GM10266 (cell line): ENCODE results near the gene RNF126.

Source experiments
- DNase-seq: peaks from one replicate; pipeline ENCODE4 v3.0.0; 2012; ENCODE audit errors: extremely low spot score
- TF ChIP-seq, protein P1 (sequence below): IDR thresholded peaks from 2 replicates; pipeline ENCODE4 v1.5.1; 2012; ENCODE audit warnings: mild to moderate bottlenecking, low read depth; ENCODE audit not compliant: control insufficient read depth, insufficient read depth; ENCODE audit errors: missing control alignments

The RNF126 gene

DNA sequence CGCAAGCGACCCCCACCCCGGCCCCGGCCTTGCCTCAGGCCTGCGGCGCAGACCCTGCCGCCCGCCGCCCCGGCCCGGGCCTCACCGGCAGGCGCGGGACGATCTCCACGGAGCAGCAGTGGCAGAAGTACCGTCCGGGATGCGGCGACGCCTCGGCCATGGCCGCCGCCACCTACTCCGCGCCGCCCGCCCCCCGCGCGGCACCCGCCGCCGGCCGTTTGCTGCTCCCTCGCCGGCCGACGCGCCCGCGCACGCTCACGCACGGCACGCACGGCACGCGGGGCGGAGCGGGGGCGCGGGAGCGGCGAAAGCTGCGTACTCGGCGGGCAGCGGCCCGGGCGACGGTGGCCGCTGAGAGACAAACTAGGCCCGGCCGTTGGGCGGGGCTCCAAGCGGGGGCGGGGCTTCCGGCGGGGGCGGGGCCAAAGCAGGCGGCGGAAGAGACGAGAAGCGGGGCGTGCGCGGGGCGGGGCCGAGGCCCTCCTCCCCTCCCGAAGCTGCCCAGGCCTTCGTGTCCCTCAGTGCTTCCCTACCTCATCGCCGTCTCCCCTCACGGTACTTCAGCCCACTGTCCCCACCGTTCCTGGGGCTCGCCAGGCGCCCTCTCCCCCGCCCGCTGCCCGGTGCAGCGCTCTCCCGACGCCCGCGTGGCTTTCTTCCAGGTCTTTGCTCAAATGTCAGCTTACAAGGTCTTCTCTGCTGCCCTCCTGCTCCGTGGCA lies at the start of gene RNF126:
RNF126 (minus strand) TSS at position 253 of the 720 bp plus-strand sequence; CDS start at position 160, 93 bp downstream.
- DNase-seq: peak; percentile 99
- TF ChIP-seq, protein P1, sequence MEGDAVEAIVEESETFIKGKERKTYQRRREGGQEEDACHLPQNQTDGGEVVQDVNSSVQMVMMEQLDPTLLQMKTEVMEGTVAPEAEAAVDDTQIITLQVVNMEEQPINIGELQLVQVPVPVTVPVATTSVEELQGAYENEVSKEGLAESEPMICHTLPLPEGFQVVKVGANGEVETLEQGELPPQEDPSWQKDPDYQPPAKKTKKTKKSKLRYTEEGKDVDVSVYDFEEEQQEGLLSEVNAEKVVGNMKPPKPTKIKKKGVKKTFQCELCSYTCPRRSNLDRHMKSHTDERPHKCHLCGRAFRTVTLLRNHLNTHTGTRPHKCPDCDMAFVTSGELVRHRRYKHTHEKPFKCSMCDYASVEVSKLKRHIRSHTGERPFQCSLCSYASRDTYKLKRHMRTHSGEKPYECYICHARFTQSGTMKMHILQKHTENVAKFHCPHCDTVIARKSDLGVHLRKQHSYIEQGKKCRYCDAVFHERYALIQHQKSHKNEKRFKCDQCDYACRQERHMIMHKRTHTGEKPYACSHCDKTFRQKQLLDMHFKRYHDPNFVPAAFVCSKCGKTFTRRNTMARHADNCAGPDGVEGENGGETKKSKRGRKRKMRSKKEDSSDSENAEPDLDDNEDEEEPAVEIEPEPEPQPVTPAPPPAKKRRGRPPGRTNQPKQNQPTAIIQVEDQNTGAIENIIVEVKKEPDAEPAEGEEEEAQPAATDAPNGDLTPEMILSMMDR: no peak

DNA sequence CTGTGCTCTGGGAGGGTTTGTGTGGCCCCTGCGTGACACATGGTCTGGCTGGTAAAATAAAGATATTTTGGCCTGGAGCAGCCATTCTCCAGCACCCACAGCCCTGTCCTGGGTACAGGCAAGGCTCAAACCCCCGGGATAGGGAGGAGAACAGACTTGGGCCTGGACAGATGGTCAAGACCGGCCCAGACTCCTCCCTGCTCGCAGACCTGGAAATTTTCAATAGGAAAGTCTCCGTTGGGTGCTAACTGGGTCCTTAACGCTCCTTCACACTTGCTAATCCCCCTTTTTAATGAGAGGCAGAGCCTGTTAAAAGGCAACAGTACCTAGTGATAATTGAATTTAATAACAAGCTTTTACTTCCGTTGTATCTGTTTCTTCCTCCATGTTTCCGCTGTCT lies 48.2 kb upstream of the RNF126 start:
- TF ChIP-seq, protein P1: no peak
- no peak for DNase-seq

DNA sequence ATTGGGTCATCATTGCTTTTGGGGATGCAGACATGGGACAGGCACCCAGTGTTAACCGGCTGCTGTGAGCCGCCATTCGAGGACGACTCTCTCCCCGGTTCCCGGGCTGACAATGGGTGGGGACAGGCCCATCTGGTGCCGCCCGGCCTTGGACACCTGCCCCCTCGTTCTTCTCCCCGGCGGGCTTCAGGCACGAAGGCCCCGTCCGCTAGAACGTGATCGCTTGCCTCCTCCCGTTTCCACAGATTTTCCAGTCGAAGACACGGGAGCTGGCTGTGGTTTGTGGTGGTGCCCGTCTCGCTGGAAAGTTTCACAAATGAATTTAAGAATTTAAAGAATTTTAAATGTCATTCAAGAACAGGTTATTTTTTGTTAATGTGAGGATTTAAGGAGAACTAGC lies 47.8 kb upstream of the RNF126 start:
- TF ChIP-seq, protein P1: no peak
- DNase-seq: no peak

DNA sequence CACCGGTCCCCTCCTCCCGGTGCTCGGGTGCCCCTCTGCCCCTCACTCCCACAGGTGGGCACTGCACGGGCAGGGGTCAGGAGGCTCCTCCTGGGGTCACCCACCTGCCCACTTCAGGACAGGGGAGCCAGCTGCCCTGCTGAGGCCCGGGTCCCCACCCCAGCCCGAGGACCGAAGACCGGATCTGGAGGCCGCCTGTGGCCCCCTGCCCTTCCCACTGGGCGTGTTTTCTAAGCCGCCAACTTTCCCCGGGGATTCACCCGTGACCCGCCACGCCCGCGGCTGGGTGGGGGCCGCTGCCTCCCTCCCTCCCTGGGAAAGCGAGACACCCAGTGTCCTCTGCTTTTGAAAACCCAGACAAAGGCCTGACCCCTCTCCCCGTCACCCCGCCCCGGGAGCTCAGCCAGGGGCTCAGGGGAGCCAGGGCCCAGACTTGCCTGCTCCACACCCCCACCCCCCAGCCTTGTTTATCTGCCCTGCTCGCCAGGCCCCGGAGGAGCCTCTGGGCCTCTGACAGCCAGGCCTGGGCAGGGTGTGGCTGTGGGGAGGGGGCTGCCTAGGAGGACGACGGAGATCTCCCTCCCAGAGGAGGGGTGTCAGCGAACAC lies 47.1 kb upstream of the RNF126 start:
- TF ChIP-seq, protein P1: no peak
- no peak for DNase-seq

DNA sequence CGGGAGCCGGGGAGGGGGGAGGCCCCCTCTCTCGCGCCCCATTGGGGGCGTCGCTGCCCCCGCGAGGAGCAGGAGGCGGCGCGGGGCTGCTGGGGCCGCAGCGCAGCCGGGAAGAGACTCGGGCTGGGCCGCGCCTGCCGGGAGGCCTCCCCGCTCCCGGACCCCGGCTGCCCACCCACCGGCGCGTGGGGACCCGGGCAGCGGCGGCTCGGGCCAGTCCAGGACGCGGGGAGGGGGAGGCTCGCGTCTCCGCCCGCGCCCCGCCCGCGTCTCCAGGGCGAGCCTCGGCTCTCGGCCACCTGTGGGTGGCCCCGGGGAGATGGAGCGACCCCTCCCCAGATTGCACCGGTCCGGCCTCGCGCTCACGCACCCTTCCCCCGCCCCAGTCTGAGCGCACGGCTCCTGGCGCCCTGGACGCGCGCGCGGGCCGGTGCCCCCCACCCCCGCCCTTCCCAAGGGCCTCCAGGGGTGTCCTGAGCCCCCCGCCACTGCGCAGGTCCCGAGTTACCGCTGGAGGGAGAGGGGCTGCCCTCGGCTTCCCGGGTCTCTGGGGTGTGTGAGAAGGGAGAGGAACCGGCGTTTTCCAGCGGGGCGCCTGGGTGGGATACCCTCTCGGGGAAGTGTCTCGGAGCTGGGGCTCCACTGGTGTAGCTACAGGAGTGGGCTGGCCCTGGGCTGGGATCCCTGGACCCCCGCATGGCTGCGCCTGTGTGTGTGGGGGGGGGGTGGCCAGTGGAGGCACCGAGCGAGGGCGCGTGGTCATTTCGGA lies 46.4 kb upstream of the RNF126 start:
- DNase-seq: no peak
- TF ChIP-seq, protein P1: no peak

DNA sequence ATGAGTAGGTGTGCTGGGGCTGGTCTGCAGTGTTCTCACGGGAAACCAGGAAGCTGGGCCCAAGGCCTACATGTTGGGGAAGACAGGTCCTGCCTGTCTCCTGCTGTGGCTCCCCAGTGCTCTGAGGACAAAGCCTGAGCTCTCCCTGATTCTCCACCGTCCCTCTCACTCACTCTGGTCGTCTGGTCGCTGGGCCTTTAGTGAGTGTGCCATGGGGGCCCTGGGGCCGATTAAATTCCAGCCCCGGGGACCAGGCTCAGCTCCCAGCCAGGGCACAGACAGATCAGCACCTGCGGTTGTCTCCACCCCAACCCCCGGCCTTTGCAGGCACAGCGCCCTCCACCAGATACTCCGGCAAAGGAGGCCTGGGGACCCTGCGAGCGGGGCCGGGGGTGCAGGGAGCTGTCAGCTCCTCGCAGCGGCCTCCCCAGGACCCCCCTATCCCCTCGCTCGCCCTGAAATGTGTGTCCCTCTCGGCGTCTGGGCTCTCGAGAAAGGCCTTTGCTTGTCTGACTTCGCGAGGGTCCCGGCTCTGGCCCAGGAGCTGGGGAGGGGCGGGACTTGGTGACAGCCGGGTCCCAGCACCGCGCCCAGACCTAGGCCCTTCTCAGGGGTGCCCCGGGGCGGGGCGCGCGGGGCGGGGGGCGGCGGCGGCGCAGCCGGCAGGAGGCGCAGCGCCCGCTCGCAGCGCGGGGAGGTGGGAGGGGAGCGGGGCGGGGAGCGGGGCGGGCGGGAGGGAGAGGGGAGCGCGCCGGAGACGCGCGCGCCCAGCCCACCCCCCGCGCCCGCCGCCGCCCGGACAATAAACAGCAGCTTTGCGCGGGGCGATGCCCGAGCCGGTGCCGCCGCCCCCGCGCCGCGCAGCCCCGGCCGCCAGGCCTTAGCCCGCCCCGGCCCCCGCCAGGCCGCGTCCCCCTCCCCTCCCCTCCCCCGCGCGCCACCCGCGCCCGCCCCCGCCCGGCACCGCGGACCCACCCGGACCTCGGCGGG lies 45.4 kb upstream of the RNF126 start, which contains the start of gene PALM:
PALM (plus strand) TSS at position 782 of the 990 bp plus-strand sequence. CDS start 212 bp downstream, outside the sequence.
- no peak for DNase-seq

More for the DNA sequence above, 45.4 kb upstream of the RNF126 start, which contains the start of gene PALM:
- TF ChIP-seq, protein P1: no peak
